ENCODE results near the gene EMILIN1.

DNA sequence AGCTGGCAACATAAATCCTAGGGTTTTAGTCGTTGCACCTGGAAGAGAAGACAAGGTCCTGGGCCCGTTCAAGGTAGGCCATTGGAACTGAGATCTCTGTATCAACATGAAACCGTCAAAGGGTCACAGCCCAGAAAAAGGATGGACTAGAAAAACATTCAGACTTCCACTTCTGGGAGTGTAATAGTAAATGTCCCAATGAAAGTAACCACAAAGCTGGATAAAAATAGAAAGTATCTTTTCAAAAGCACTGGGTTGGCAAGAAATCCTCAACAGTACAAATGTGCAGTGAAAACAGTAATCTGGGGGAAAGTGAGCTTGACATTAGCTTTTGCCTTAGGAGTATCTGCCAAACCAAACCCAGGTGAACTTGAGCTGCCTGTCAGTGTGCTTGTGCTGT is 27.6 kb downstream of the EMILIN1 start:
- no peak for TF ChIP-seq POLR2A (IDR thresholded peaks at IDR 0.05)
- TF ChIP-seq, protein P1, sequence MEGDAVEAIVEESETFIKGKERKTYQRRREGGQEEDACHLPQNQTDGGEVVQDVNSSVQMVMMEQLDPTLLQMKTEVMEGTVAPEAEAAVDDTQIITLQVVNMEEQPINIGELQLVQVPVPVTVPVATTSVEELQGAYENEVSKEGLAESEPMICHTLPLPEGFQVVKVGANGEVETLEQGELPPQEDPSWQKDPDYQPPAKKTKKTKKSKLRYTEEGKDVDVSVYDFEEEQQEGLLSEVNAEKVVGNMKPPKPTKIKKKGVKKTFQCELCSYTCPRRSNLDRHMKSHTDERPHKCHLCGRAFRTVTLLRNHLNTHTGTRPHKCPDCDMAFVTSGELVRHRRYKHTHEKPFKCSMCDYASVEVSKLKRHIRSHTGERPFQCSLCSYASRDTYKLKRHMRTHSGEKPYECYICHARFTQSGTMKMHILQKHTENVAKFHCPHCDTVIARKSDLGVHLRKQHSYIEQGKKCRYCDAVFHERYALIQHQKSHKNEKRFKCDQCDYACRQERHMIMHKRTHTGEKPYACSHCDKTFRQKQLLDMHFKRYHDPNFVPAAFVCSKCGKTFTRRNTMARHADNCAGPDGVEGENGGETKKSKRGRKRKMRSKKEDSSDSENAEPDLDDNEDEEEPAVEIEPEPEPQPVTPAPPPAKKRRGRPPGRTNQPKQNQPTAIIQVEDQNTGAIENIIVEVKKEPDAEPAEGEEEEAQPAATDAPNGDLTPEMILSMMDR (IDR thresholded peaks at IDR 0.05), result no peak
